ENCODE measurements around the gene KLHL42. TPM values are rescaled to one million over a fixed set of nuclear protein-coding genes. Genes with fewer than 3 reads are reported as not detected.

Gene KLHL42
- total RNA-seq, 1 experiment from 2014 or later, result 32.5 TPM

GRCh38 chr12:27824126-27824842 lies 44.3 kb downstream of the KLHL42 start:
- intact Hi-C loops (cut with micrococcal nuclease), result loop anchor here (10.0 kb wide), 1 partner anchor 1051 kb away; no protein-coding TSS in a partner anchor
- no TSS peak for BruUV-seq (replicated peaks)

GRCh38 chr12:27826076-27826475 lies 46.0 kb downstream of the KLHL42 start:
- CTCF ChIA-PET, result interaction anchor here (0.6 kb wide), 3 partner anchors 137 to 944 kb away, joined by 3 to 4 read pairs (median 3); no protein-coding TSS in a partner anchor
- Mint-ChIP-seq H3K9me3 (ENCODE audit: unreplicated experiment) (no peaks in the 10 kb centered on the region), H3K4me1 (ENCODE audit: insufficient read depth, unreplicated experiment) (peaks cover 5% of the 10 kb centered on the region), H3K4me3 (ENCODE audit: unreplicated experiment) (no peak overlapping the region), H3K27ac (ENCODE audit: low read depth, unreplicated experiment) (no peak overlapping the region), H3K27me3 (ENCODE audit: insufficient read depth, unreplicated experiment) (no peaks in the 10 kb centered on the region), H3K36me3 (ENCODE audit: insufficient read depth, unreplicated experiment) (peaks cover 6% of the 10 kb centered on the region)
- intact Hi-C loops (cut with micrococcal nuclease), result loop anchor here (10.0 kb wide), 1 partner anchor 1049 kb away; no protein-coding TSS in a partner anchor
- BruUV-seq (replicated peaks), result no TSS peak
- no peak for TF ChIP-seq CTCF (IDR thresholded peaks at IDR 0.05; ENCODE audit: unreplicated experiment)
- POLR2A ChIA-PET, result interaction anchor here (0.6 kb wide), 1 partner anchor 286 kb away, joined by 4 read pairs; no protein-coding TSS in a partner anchor
- no peak for DNase-seq (ENCODE audit: unreplicated experiment)

More at GRCh38 chr12:27824126-27824842, 44.3 kb downstream of the KLHL42 start:
- Mint-ChIP-seq H3K4me1 (ENCODE audit: insufficient read depth, unreplicated experiment) (peaks cover 5% of the 10 kb centered on the region), H3K27me3 (ENCODE audit: insufficient read depth, unreplicated experiment) (no peaks in the 10 kb centered on the region), H3K27ac (ENCODE audit: low read depth, unreplicated experiment) (no peak overlapping the region), H3K36me3 (ENCODE audit: insufficient read depth, unreplicated experiment) (peaks cover 6% of the 10 kb centered on the region), H3K4me3 (ENCODE audit: unreplicated experiment) (no peak overlapping the region), H3K9me3 (ENCODE audit: unreplicated experiment) (no peaks in the 10 kb centered on the region)
- POLR2A ChIA-PET, result interaction anchor here (1.5 kb wide), 1 partner anchor 116 kb away, joined by 4 read pairs; no protein-coding TSS in a partner anchor
- CTCF ChIA-PET, result interaction anchor here (0.6 to 4.8 kb wide), 4 partner anchors 89 to 640 kb away, joined by 3 to 75 read pairs (median 4); no protein-coding TSS in a partner anchor
- no peak for TF ChIP-seq CTCF (IDR thresholded peaks at IDR 0.05; ENCODE audit: unreplicated experiment)
- no peak for DNase-seq (ENCODE audit: unreplicated experiment)

- H3K4me1 Mint-ChIP-seq (ENCODE audit: insufficient read depth, unreplicated experiment), result no peaks in the 10 kb centered on the region
- H3K27ac Mint-ChIP-seq (ENCODE audit: low read depth, unreplicated experiment), result no peak overlapping the region
- H3K4me3 Mint-ChIP-seq (ENCODE audit: unreplicated experiment), result no peak overlapping the region
- H3K36me3 Mint-ChIP-seq (ENCODE audit: insufficient read depth, unreplicated experiment), result peaks cover 6% of the 10 kb centered on the region
- DNase-seq (ENCODE audit: unreplicated experiment), result no peak
- no TSS peak for BruUV-seq (replicated peaks)
- intact Hi-C loops (cut with micrococcal nuclease), result loop anchor here (10.0 kb wide), 1 partner anchor 1047 kb away; no protein-coding TSS in a partner anchor
- ChIA-PET POLR2A (no interaction called here), CTCF (no interaction called here)
- TF ChIP-seq CTCF (IDR thresholded peaks at IDR 0.05; ENCODE audit: unreplicated experiment), result no peak
- no peaks in the 10 kb centered on the region for H3K9me3 Mint-ChIP-seq (ENCODE audit: unreplicated experiment)
- H3K27me3 Mint-ChIP-seq (ENCODE audit: insufficient read depth, unreplicated experiment), result no peaks in the 10 kb centered on the region
Measured at GRCh38 chr12:27828196-27828595, 48.2 kb downstream of the KLHL42 start.

GRCh38 chr12:27838543-27839185 lies 58.6 kb downstream of the KLHL42 start:
- Mint-ChIP-seq H3K4me1 (ENCODE audit: insufficient read depth, unreplicated experiment) (peaks cover 4% of the 10 kb centered on the region), H3K36me3 (ENCODE audit: insufficient read depth, unreplicated experiment) (no peaks in the 10 kb centered on the region), H3K4me3 (ENCODE audit: unreplicated experiment) (no peak overlapping the region), H3K27ac (ENCODE audit: low read depth, unreplicated experiment) (no peak overlapping the region), H3K9me3 (ENCODE audit: unreplicated experiment) (peaks cover 7% of the 10 kb centered on the region), H3K27me3 (ENCODE audit: insufficient read depth, unreplicated experiment) (no peaks in the 10 kb centered on the region)
- DNase-seq (ENCODE audit: unreplicated experiment), result no peak
- ChIA-PET POLR2A (no interaction called here), CTCF (interaction anchor here (0.6 to 1.5 kb wide), 5 partner anchors 17 to 285 kb away, joined by 3 to 5 read pairs (median 4); no protein-coding TSS in a partner anchor)
- no TSS peak for BruUV-seq (replicated peaks)
- no peak for TF ChIP-seq CTCF (IDR thresholded peaks at IDR 0.05; ENCODE audit: unreplicated experiment)
- intact Hi-C loops (cut with micrococcal nuclease), result no loop called here

Data from MCF 10A (cell line).